K562 (cell line): Measurements from ENCODE around the gene APBB2. TPM values are rescaled to one million over a fixed set of nuclear protein-coding genes. Genes with fewer than 3 reads are reported as not detected.

ENCODE experiments used
- ATAC-seq: fragments of 200-7000 bp; cut with Tn5 transposase; 3 replicates; pipeline ENCODE4 v1.9.1; 2020; ENCODE audit warnings: moderate library complexity
- BruUV-seq: library from RNA; stranded (reverse); fragments of 400-500 nt; replicated peaks from 2 replicates; lab custom pipeline; 2021; lab: Mats Ljungman, UMichigan
- CTCF ChIA-PET: fragments of 300-600 bp; formaldehyde crosslinking; extraction: SDS; loops from one replicate; lab custom pipeline; 2021; ENCODE audit warnings: low intra/inter-chr PET ratio; lab: Yijun Ruan, JAX
- POLR2A ChIA-PET: fragments of 300-600, 350-650 bp; sonication (Branson Sonifier 250); formaldehyde crosslinking; extraction: SDS; loops from one replicate; lab custom pipeline; 2021; ENCODE audit warnings: antibody characterized with exemption, inconsistent platforms; lab: Yijun Ruan, JAX
- DNase-seq, 4 experiments: peaks; one replicate each; pipeline versions ENCODE4 v3.0.0 to v3.0.0-alpha.2; 2011 to 2018; ENCODE audit warnings: low spot score in 3 of 4, mixed read lengths in 3 of 4; ENCODE audit errors: extremely low read depth in 1 of 4
- FAIRE-seq: peaks from 2 replicates; lab custom pipeline; 2011; peaks lifted over from hg19 to GRCh38; lab: Jason Lieb, UNC
- H2AFZ ChIP-seq: 2 replicates; pipeline ENCODE4 v1.6.0; 2011; ENCODE audit warnings: low read depth, low read length, control low read depth, inconsistent platforms
- H3K27ac ChIP-seq: fragments of 200-600 bp; 3 replicates; pipeline ENCODE4 v1.8.0; 2011; ENCODE audit warnings: low read depth, mild to moderate bottlenecking, control low read depth, inconsistent platforms, low read length, moderate library complexity, mixed read lengths; ENCODE audit errors: extremely low read depth
- H3K27me3 ChIP-seq, 2 experiments: fragments of 300-600 bp in 1 of 2; 2 replicates in 1 of 2; 3 replicates in 1 of 2; pipeline versions ENCODE4 v1.6.0 to v1.8.0; 2011; ENCODE audit warnings: inconsistent platforms in 2 of 2, low read length in 2 of 2, mild to moderate bottlenecking in 1 of 2, mixed read lengths in 1 of 2, moderate library complexity in 1 of 2; ENCODE audit not compliant: control insufficient read depth in 2 of 2, insufficient read depth in 2 of 2
- H3K36me3 ChIP-seq: fragments of 300-600 bp; 3 replicates; pipeline ENCODE4 v1.8.0; 2011; ENCODE audit warnings: mild to moderate bottlenecking, low read length, inconsistent platforms; ENCODE audit not compliant: control insufficient read depth, insufficient read depth
- H3K4me1 ChIP-seq, 2 experiments: fragments of 200-600 bp in 1 of 2; replicated peaks in 1 of 2; 2 replicates in 1 of 2; 3 replicates in 1 of 2; pipeline versions ENCODE4 v1.5.1 to v1.8.0; 2011; ENCODE audit warnings: inconsistent platforms in 2 of 2, low read length in 2 of 2, mild to moderate bottlenecking in 1 of 2, mixed read lengths in 1 of 2, moderate library complexity in 1 of 2; ENCODE audit not compliant: control insufficient read depth in 2 of 2, insufficient read depth in 2 of 2
- H3K4me2 ChIP-seq: 2 replicates; pipeline ENCODE4 v1.6.1; 2011; ENCODE audit warnings: low read length, control low read depth, inconsistent platforms, mixed read lengths; ENCODE audit not compliant: insufficient read depth
- H3K4me3 ChIP-seq: fragments of 200-600 bp; sonication (generic), shearing (Covaris generic); 2 replicates; pipeline ENCODE4 v1.5.1; 2016; ENCODE audit warnings: control low read depth, inconsistent platforms
- H3K79me2 ChIP-seq: fragments of 200-600 bp; 3 replicates; pipeline ENCODE4 v1.8.0; 2011; ENCODE audit warnings: low read length, inconsistent platforms; ENCODE audit not compliant: control insufficient read depth, insufficient read depth
- H3K9ac ChIP-seq, 2 experiments: 2 replicates each; pipeline versions ENCODE4 v1.6.0 to v1.6.1; 2011; ENCODE audit warnings: low read depth in 2 of 2, low read length in 2 of 2, control low read depth in 1 of 2, inconsistent platforms in 1 of 2, mild to moderate bottlenecking in 1 of 2, mixed read lengths in 1 of 2; ENCODE audit not compliant: insufficient read depth in 1 of 2
- H3K9me1 ChIP-seq: one replicate; pipeline ENCODE4 v1.6.0; 2011; ENCODE audit warnings: inconsistent platforms, mild to moderate bottlenecking, low read length, moderate library complexity; ENCODE audit not compliant: control insufficient read depth, insufficient read depth
- H3K9me3 ChIP-seq: replicated peaks from 2 replicates; pipeline ENCODE4 v1.5.1; 2011; ENCODE audit warnings: low read depth, low read length, inconsistent platforms; ENCODE audit not compliant: control insufficient read depth, insufficient read depth
- H4K20me1 ChIP-seq: replicated peaks from 2 replicates; pipeline ENCODE4 v1.6.1; 2011; ENCODE audit warnings: low read length, inconsistent platforms, mixed read lengths; ENCODE audit not compliant: control insufficient read depth, insufficient read depth
- ARNT ChIP-seq, 2 experiments: fragments of 450-650 bp; IDR thresholded peaks; 2 replicates each; pipeline ENCODE4 v1.6.1; 2016; ENCODE audit warnings: mild to moderate bottlenecking in 1 of 2
- HSF4 ChIP-seq: fragments of 250-450 bp; sonication (Bioruptor Pico); IDR thresholded peaks from 2 replicates; pipeline ENCODE4 v2.1.2; 2022; ENCODE audit warnings: mild to moderate bottlenecking, moderate library complexity, borderline replicate concordance
- KDM2B ChIP-seq: fragments of 250-450 bp; sonication (Bioruptor Pico); IDR thresholded peaks from 2 replicates; pipeline ENCODE4 v1.8.0; 2021; ENCODE audit warnings: mild to moderate bottlenecking, moderate library complexity
- RBM22 ChIP-seq: fragments of 200-400 bp; formaldehyde crosslinking; IDR thresholded peaks from 2 replicates; pipeline ENCODE4 v1.6.1; 2018; ENCODE audit warnings: low read length, low read depth; ENCODE audit not compliant: poor library complexity, severe bottlenecking
- STAT5B ChIP-seq: fragments of 250-450 bp; sonication (Bioruptor Pico); IDR thresholded peaks from 2 replicates; pipeline ENCODE4 v1.8.0; 2021; ENCODE audit warnings: mild to moderate bottlenecking, inconsistent platforms
- ZBTB8A ChIP-seq: fragments of 450-650 bp; IDR thresholded peaks from 2 replicates; pipeline ENCODE4 v1.6.1; 2018; ENCODE audit warnings: mild to moderate bottlenecking, moderate library complexity; ENCODE audit not compliant: partially characterized antibody
- ZNF644 ChIP-seq: fragments of 200-800 bp; sonication (Bioruptor generic); IDR thresholded peaks from 2 replicates; pipeline ENCODE4 v1.6.1; 2016; ENCODE audit warnings: low read depth, missing genetic modification characterization, missing compliant biosample characterization
- ZNF668 ChIP-seq: fragments of 250-450 bp; sonication (Bioruptor Pico); IDR thresholded peaks from 2 replicates; pipeline ENCODE4 v1.8.0; 2022; ENCODE audit warnings: mild to moderate bottlenecking, inconsistent platforms
- ZNF77 ChIP-seq: fragments of 250-450 bp; sonication (Bioruptor Pico); IDR thresholded peaks from 2 replicates; pipeline ENCODE4 v1.5.0; 2020
- WGBS: fragments of 100-300 bp; shearing (Covaris generic); methylation state at CpG from one replicate; pipeline ENCODE4 v1.1.6; 2016; ENCODE audit warnings: low coverage, mixed read lengths; ENCODE audit not compliant: insufficient coverage; ENCODE audit errors: missing lambda C conversion rate; 5-methylcytosine and 5-hydroxymethylcytosine counted together
- in situ Hi-C: fragments of 300-500 bp; cut with MboI; formaldehyde crosslinking; loops from 4 replicates; pipeline ENCODE4 v1.15.0; 2018; ENCODE audit warnings: inconsistent platforms, mixed read lengths
- intact Hi-C: fragments of 100-400 bp; cut with micrococcal nuclease; formaldehyde crosslinking; loops from 2 replicates; pipeline ENCODE4 v1.14.2; 2022
- polyA plus RNA-seq, 8 experiments: library from polyadenylated mRNA; depleted of rRNA in 4 of 8; stranded (reverse) in 5 of 8; unstranded in 3 of 8; fragments of >200 nt; fragmentation: Nextera tagmentation in 2 of 8; fragmentation: Illumina TruSeq in 1 of 8; extraction: Ambion mirVana in 2 of 8; extraction: Trizol in 1 of 8; gene quantifications; 2 replicates each; pipeline versions ENCODE4 v1.2.1 to v1.2.3, GENCODE V29; 2011 to 2014; ENCODE audit warnings: inconsistent platforms in 1 of 8, missing spikeins in 1 of 8
- total RNA-seq, 7 experiments: library from RNA; depleted of rRNA in 6 of 7; stranded (reverse); fragments of >200 nt in 6 of 7; fragmentation: Illumina TruSeq in 2 of 7; extraction: Trizol in 2 of 7; gene quantifications; 2 replicates each; pipeline versions ENCODE4 v1.2.1 to v1.2.3, GENCODE V29; 2011 to 2021; ENCODE audit warnings: low replicate concordance in 1 of 7
- TF ChIP-seq, protein P1 (sequence below): fragments of 450-650 bp; IDR thresholded peaks from 2 replicates; pipeline ENCODE4 v1.6.1; 2018; ENCODE audit not compliant: partially characterized antibody
- TF ChIP-seq, protein P2 (sequence below): fragments of 250-450 bp; sonication (Bioruptor Pico); IDR thresholded peaks from 2 replicates; pipeline ENCODE4 v1.8.0; 2021; ENCODE audit warnings: borderline replicate concordance, mild to moderate bottlenecking, moderate library complexity; ENCODE audit not compliant: poor library complexity, severe bottlenecking

The APBB2 gene
- total and polyA plus RNA-seq, 9 of the 15 experiments (the other 6 are each of a cell fraction or from before 2014, with no cell fraction given): 0.08 to 2.1 (median 1.4) TPM

DNA sequence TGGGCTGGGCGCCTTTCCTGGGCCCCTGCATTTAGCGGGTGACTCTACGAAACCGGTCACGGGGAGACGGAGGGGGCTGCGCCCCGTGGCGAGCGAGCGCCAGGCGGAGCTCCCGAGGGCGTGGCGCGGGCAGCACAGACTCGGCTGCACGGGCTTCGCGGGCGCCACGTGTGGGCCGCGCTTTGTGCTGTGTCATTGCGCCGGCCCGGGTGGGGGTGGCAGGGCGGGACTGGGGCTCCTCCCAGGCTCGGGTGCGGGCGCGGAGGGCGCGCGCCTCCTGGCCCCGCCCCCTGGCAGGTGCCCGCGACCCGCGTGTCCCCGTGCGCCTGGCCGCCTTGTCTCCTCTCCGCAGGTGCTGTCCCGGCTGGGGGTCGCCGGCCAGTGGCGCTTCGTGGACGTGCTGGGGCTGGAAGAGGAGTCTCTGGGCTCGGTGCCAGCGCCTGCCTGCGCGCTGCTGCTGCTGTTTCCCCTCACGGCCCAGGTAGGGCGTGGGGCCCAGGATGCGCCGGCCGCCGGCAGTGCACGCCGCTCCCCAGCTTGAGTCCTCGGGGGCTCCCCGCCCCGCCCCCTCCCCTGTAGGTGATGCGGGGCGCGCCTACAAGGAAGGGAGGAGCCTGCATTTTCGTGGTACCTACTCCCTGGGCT lies 43.0 kb upstream of the APBB2 start:
- TF ChIP-seq STAT5B (CRISPR knock-in tag) (no peak), HSF4 (CRISPR knock-in tag) (no peak), KDM2B (CRISPR knock-in tag) (no peak), ZNF644 (tag) (no peak)
- Histone ChIP-seq H3K4me1 (no peaks in the 10 kb centered on the region; a peak in 1 of 5 replicates), H3K9me1 (no peaks in the 10 kb centered on the region), H3K27ac (no peak overlapping the region), H3K9ac (no peak overlapping the region), H4K20me1 (no peaks in the 10 kb centered on the region), H3K79me2 (no peaks in the 10 kb centered on the region), H3K27me3 (peaks cover 0 to 8% of the 10 kb centered on the region in 2 experiments; a peak in 2 of 5 replicates), H3K4me3 (no peak overlapping the region), H3K9me3 (no peaks in the 10 kb centered on the region), H2AFZ (no peak overlapping the region), H3K4me2 (no peak overlapping the region), H3K36me3 (no peaks in the 10 kb centered on the region)
- DNase-seq (no peak), ATAC-seq (no peak), FAIRE-seq (no peak)
- WGBS: 51% methylated on average over 13 of the region's 69 CpGs
- no TSS peak for BruUV-seq
- intact Hi-C loops: no loop called here
- ChIA-PET POLR2A (no interaction called here), CTCF (no interaction called here)
- in situ Hi-C loops: no loop called here

DNA sequence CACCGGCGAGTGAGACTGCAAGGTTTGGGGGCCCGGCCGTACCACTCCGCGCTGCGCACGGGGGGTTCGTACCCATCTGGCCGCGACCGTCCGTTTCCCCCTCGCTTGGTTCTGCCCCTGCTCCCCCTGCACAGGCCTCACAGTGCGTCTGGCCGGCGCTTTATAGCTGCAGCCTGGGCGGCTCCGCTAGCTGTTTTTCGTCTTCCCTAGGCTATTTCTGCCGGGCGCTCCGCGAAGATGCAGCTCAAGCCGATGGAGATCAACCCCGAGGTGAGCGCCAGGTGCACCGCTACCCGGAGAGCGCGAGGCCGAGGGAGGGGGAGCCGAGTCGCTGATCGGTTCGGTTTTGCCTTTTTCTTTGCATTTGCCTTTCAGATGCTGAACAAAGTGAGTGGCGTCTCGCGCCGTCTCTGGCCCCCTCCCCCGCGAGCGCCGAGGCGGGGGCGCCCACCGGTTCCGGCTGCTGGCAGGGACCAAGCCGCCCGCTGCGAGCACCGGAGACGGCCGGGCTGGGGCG lies 42.5 kb upstream of the APBB2 start, which contains the start of gene UCHL1:
Gene UCHL1, plus strand, starts transcription at position 189 of the 517 bp plus-strand sequence. Its CDS starts 49 bp downstream, at position 238.
- no peak for FAIRE-seq
- no peak within 1 kb of the TSS for H3K9ac ChIP-seq
- CTCF ChIA-PET: no interaction called here
- DNase-seq: no peak
- no peaks in the 10 kb centered on the region for H3K9me3 ChIP-seq
- intact Hi-C loops: no loop called here
- WGBS: 54% methylated on average over 28 of the region's 55 CpGs
- H3K27me3 ChIP-seq: peaks cover 0 to 8% of the 10 kb centered on the region in 2 experiments; a peak in 2 of 5 replicates
- no peaks in the 10 kb centered on the region for H3K36me3 ChIP-seq
- H2AFZ ChIP-seq: no peak within 1 kb of the TSS
- H3K4me3 ChIP-seq: no peak within 1 kb of the TSS
- no peaks in the 10 kb centered on the region; a peak in 1 of 5 replicates for H3K4me1 ChIP-seq
- POLR2A ChIA-PET: no interaction called here
- no peaks in the 10 kb centered on the region for H3K9me1 ChIP-seq
- no peak for ATAC-seq
- BruUV-seq: no TSS peak
- no peaks in the 10 kb centered on the region for H3K79me2 ChIP-seq
- no peak within 1 kb of the TSS for H3K27ac ChIP-seq
- in situ Hi-C loops: no loop called here
- H4K20me1 ChIP-seq: no peaks in the 10 kb centered on the region
- H3K4me2 ChIP-seq: no peak within 1 kb of the TSS
- TF ChIP-seq, protein P1, sequence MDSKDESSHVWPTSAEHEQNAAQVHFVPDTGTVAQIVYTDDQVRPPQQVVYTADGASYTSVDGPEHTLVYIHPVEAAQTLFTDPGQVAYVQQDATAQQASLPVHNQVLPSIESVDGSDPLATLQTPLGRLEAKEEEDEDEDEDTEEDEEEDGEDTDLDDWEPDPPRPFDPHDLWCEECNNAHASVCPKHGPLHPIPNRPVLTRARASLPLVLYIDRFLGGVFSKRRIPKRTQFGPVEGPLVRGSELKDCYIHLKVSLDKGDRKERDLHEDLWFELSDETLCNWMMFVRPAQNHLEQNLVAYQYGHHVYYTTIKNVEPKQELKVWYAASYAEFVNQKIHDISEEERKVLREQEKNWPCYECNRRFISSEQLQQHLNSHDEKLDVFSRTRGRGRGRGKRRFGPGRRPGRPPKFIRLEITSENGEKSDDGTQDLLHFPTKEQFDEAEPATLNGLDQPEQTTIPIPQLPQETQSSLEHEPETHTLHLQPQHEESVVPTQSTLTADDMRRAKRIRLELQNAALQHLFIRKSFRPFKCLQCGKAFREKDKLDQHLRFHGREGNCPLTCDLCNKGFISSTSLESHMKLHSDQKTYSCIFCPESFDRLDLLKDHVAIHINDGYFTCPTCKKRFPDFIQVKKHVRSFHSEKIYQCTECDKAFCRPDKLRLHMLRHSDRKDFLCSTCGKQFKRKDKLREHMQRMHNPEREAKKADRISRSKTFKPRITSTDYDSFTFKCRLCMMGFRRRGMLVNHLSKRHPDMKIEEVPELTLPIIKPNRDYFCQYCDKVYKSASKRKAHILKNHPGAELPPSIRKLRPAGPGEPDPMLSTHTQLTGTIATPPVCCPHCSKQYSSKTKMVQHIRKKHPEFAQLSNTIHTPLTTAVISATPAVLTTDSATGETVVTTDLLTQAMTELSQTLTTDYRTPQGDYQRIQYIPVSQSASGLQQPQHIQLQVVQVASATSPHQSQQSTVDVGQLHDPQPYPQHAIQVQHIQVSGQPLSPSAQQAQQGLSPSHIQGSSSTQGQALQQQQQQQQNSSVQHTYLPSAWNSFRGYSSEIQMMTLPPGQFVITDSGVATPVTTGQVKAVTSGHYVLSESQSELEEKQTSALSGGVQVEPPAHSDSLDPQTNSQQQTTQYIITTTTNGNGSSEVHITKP: peak; percentile 30
- TF ChIP-seq, protein P2, sequence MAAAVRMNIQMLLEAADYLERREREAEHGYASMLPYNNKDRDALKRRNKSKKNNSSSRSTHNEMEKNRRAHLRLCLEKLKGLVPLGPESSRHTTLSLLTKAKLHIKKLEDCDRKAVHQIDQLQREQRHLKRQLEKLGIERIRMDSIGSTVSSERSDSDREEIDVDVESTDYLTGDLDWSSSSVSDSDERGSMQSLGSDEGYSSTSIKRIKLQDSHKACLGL (CRISPR knock-in tag): no peak
- TF ChIP-seq ZBTB8A (no peak), ZNF77 (CRISPR knock-in tag) (no peak), ARNT (IDR thresholded peaks at IDR 0.05) (no peak), ZNF668 (CRISPR knock-in tag) (no peak), RBM22 (no peak)
